Stimulated activated CD8-positive, alpha-beta memory T cell treated with anti-CD3 and anti-CD28 coated beads, Interleukin-2, amount 100 ng/mL, for 1 hour (primary cell): ENCODE data around the gene SPEM2.
"Not testable (repeated sequence)": the region's sequence is repeated elsewhere in the genome, so short reads cannot be mapped to it uniquely, and the experiment has no call there.

Experiments used
- DNase-seq, 2 donors: peaks; one replicate each; pipeline ENCODE4 v3.0.0-alpha.2; 2020; ENCODE audit warnings: low read depth in 2 of 2

The SPEM2 gene

DNA sequence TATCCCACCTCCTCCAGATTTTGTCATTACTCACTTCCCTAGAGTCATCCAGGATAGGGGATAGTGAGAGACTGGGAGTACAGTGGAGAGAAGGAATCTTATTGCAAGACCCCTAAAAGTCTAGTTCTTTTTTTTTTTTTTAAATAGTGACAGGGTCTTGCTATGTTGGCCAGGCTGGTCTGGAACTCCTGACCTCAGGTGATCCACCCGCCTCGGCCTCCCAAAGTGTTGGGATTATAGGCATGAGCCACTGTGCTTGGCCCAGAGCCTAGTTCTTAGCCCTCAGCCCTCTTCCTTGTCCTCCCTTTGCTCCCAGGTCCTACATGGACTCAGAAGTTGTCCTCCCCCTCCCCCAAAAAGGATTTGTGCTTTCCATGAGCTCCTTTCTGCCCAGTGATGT is 16.7 kb downstream of the SPEM2 start:
- DNase-seq, result no peak

- no peak for DNase-seq
These were observed 18.4 kb downstream of the SPEM2 start for GRCh38 chr17:7443499-7444485.

DNA sequence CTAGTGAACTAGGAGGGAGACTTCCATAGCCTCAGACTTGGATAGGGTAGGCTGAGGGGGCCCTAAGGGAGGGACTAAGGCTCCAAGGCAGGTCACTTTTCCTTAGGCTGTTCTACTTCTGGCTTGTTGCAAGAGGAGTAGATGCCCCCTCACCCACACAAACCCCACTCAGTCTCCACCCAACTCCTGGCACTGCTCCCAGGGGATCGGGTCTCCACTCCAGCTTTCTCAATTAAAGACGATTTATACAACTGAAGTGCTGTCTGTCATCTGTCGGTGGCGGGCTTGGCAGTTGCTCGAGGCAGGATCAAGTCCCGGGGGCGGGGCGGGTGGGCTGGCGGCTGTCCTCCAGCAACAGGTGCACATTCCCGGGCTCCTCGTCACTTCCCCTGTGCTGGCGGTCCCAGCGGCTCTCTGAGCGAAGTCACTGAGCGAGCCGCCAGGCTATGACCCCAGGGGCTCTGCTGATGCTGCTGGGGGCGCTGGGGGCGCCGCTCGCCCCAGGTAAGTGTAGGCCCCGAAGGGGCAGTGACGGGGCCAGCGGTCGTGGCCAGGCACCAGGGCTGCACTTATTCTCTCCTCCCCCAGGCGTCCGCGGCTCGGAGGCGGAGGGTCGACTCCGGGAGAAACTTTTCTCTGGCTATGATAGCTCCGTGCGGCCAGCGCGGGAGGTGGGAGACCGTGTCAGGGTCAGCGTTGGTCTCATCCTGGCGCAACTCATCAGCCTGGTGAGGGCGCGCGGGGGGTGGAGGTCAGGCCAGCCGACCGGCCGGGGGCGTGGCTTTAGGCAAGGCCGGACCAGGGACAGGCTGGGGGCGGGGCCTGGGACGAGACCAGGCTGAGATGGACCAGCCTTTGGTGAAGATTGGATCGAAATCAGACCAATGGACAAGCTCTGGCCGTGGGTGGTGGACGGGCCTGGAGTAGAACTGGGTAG is 19.5 kb downstream of the SPEM2 start, which contains the start of gene CHRNB1:
TSS of gene CHRNB1 (plus strand) at position 380 of the 937 bp plus-strand sequence. CDS start at position 447, 67 bp downstream.
- DNase-seq, result no peak

DNA sequence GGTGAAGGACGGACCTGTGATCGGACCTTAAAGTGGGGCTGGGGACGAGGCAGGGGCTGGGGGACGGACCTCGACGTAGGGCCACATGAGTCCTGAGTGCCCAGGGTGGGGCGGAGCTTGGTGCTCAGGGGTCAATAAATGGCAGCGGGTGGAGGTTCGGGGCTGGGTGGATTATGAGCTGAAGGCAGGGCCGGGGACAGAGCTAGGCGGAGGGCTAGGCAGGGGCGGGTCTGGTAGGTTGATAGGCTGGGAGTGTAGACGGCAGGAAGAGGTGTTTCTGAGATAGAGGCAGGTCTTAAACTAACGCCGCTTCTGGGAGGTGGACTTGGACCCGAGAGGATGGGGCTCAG is 20.2 kb downstream of the SPEM2 start:
- no peak for DNase-seq

- no peak for DNase-seq
These were observed 23.0 kb downstream of the SPEM2 start for GRCh38 chr17:7448461-7448860.

DNA sequence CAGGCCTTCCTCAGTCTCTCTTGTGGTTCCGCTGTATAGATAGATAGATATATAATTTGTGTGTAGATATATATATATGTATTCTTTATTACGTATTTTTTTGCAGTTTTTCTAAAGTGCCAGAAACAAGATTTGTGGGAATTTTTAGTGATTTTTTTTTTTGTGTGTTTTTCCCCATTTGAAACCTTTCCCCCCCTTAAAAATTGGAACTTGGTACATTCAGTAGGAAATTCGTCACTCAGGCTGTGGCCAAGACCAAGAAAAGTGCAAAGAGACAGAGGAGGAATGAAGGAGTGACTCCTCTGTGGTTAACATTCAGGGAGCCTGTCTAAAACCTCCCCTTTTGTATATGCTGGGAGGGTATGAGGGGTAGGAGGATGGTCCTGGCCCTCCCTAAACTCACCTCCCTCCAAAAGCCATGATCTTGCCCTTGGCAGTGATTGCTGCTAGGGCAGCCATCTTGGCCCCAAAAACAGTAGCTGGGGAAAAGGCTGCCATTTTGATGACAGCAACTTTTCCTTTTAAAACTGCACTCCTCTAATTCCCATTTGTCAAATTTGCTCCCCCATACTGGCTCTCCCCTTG is 34.6 kb downstream of the SPEM2 start:
- DNase-seq, result no peak

GRCh38 chr17:7460850-7461660 is 35.6 kb downstream of the SPEM2 start:
- DNase-seq, result no peak

GRCh38 chr17:7462474-7463371 is 37.3 kb downstream of the SPEM2 start:
- no peak for DNase-seq

GRCh38 chr17:7463372-7463846 is 38.0 kb downstream of the SPEM2 start:
- DNase-seq, result no peak

DNA sequence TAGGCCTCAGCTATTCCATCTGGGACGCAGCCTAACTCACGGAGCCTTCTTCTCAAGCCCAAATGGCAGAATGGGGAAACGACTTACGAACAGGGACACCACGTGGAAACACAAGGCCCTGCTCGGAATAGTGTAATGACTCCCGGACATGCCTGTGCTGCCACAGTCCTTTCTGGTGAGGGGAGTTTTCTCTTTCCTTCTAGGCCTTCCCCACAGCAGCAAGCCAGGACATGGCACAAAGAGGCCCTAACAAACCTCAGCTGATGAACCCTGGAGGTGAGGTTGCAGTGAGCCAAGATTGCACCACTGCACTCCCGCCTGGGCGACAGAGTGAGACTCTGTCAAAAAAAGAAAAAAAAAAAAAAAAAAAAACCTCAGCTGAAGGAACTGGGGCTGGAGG is 38.7 kb downstream of the SPEM2 start:
- no peak for DNase-seq

DNA sequence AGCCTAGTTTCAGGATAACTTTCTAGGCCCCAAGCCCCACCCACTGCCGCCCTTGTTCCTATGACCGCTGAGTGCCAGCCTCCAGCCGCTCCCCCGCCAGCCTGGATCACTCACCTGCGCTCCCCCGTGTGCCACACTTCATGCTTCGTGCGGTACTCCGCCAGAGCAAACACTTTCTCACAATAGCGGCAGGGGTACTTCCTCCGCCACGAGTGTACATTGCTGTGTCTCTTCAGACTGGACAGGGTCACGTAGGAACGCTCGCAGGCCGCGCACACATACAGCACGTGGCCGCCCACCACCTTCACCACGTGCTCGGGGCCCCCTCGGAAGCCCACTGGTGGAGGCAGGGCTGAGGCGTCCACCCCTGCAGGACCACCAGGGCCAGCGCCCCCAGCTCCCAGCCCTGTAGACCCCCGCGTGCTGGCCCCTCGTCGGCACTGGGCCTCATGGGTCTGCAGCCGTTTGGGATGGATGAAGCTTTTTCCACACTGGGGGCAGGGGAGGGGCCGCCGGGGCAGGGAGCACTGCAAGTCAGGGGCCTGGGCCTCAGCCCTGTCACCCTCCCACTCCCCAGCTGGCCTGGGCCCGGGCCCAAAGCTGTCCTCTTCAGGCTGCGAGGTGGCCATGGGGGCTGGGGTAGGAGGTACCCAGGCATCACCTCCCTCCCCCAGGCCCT is 40.3 kb downstream of the SPEM2 start:
- DNase-seq, result no peak

GRCh38 chr17:7466318-7466638 is 40.9 kb downstream of the SPEM2 start:
- no peak for DNase-seq

DNA sequence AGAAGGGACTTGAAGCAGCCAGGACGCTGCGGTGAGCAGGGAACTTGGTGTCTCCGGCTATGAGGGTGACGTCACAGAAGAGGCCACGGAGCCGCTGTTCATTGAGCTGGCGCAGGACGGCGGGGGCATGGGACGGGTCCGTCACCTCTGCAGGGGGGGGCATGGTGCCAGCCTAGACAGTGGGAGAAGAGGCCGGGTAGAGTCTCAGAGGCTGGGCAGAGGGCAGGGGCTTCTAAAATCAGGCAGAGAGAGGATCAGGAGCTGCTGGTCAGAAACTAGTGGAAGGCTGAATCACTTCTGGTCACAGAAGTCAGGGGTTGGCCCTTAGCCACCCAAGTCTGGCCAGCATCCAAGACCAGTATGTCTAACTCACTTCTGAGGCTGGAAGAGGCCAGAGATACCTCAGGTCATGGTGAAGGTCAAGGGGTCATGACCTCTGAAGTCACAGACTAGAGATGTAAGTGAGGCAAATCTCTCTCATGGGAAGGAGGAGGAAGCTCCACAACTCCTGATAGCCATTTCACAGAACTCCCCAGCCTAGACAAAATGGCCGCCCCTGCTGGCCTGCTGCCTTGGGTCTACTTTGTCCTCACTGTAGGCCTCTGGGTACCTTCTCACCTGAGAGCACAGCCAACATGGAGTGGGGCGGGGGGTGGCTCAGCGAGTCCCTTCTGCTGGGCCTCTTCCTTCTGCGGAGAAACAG is 41.4 kb downstream of the SPEM2 start:
- no peak for DNase-seq

- DNase-seq, result no peak
These were observed 42.1 kb downstream of the SPEM2 start for GRCh38 chr17:7467498-7467897.

GRCh38 chr17:7468290-7468689 is 42.9 kb downstream of the SPEM2 start:
- no peak for DNase-seq

DNA sequence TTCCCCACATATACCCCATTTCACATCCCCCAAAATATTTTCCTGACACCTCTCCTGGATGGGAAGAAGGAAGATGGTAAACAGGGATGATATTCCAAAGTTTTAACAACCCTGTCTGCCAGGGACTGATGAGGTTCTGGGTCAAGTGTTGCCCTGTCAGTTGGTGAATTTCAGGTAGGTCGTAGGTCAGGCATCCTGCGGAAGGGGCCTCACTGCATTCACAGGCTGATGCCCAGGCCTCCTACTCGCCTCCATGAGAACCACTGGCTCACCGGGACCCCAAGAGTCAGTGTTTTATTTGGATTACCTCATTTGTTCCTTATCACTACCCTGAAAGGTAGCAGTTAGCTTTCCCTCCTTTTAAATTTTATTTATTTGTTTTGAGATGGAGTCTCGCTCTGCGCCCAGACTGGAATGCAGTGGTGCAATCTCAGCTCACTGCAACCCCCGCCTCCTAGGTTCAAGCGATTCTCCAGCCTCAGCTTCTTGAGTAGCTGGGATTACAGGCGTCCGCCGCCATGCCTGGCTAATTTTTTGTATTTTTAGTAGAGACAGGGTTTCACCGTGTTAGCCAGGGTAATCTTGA is 43.5 kb downstream of the SPEM2 start:
- no peak for DNase-seq

GRCh38 chr17:7469843-7470242 is 44.4 kb downstream of the SPEM2 start:
- DNase-seq, result not testable (repeated sequence)

GRCh38 chr17:7470457-7470973 is 45.1 kb downstream of the SPEM2 start:
- DNase-seq, result not testable (repeated sequence)
